H9 (cell line): Measurements from ENCODE around the gene DPM3. TPM values are rescaled to one million over a fixed set of nuclear protein-coding genes. Genes with fewer than 3 reads are reported as not detected.

Source experiments
- DNase-seq: peaks from one replicate; pipeline ENCODE4 v3.0.0-alpha.2; 2017
- H2AFZ ChIP-seq: one replicate; pipeline ENCODE4 v1.6.1; 2013; ENCODE audit warnings: mild to moderate bottlenecking, low read length, control low read depth, moderate library complexity
- H2AK5ac ChIP-seq: 2 replicates; pipeline ENCODE4 v1.6.1; 2013; ENCODE audit warnings: low read length, control low read depth, mixed read lengths; ENCODE audit not compliant: insufficient read length
- H2BK120ac ChIP-seq: one replicate; pipeline ENCODE4 v1.6.1; 2013; ENCODE audit warnings: low read depth, mild to moderate bottlenecking, low read length, control low read depth, inconsistent platforms; ENCODE audit not compliant: poor library complexity, severe bottlenecking
- H2BK12ac ChIP-seq: 2 replicates; pipeline ENCODE4 v1.6.1; 2013; ENCODE audit warnings: low read length, control low read depth, mixed read lengths, low read depth; ENCODE audit not compliant: insufficient read length
- H2BK15ac ChIP-seq: 2 replicates; pipeline ENCODE4 v1.6.1; 2013; ENCODE audit warnings: low read depth, low read length, control low read depth
- H2BK20ac ChIP-seq: one replicate; pipeline ENCODE4 v1.6.1; 2013; ENCODE audit warnings: low read depth, mild to moderate bottlenecking, low read length, control low read depth, inconsistent platforms; ENCODE audit not compliant: poor library complexity, severe bottlenecking
- H2BK5ac ChIP-seq: 2 replicates; pipeline ENCODE4 v1.6.1; 2013; ENCODE audit warnings: low read length, control low read depth, mixed read lengths; ENCODE audit not compliant: insufficient read length
- H3K14ac ChIP-seq: 2 replicates; pipeline ENCODE4 v1.6.1; 2013; ENCODE audit warnings: low read length, control low read depth; ENCODE audit not compliant: insufficient read depth
- H3K18ac ChIP-seq: 2 replicates; pipeline ENCODE4 v1.6.1; 2013; ENCODE audit warnings: low read depth, mild to moderate bottlenecking, mixed read lengths, low read length, control low read depth; ENCODE audit not compliant: insufficient read length
- H3K23ac ChIP-seq: 2 replicates; pipeline ENCODE4 v1.6.1; 2013; ENCODE audit warnings: low read length, control low read depth, mixed read lengths, low read depth; ENCODE audit not compliant: insufficient read length
- H3K23me2 ChIP-seq: 2 replicates; pipeline ENCODE4 v1.6.1; 2013; ENCODE audit warnings: low read depth, mild to moderate bottlenecking, mixed read lengths, low read length, control low read depth; ENCODE audit not compliant: insufficient read length, poor library complexity, severe bottlenecking
- H3K27ac ChIP-seq: 2 replicates; pipeline ENCODE4 v1.5.1; 2013; ENCODE audit warnings: low read length, control low read depth, mixed read lengths, low read depth; ENCODE audit not compliant: insufficient read length
- H3K27me3 ChIP-seq: 2 replicates; pipeline ENCODE4 v1.6.1; 2013; ENCODE audit warnings: low read length, control low read depth, inconsistent platforms; ENCODE audit not compliant: insufficient read depth
- H3K4ac ChIP-seq: 2 replicates; pipeline ENCODE4 v1.6.1; 2013; ENCODE audit warnings: low read depth, mild to moderate bottlenecking, control low read depth, inconsistent platforms, low read length, moderate library complexity
- H3K4me1 ChIP-seq: 2 replicates; pipeline ENCODE4 v1.6.1; 2013; ENCODE audit warnings: low read length, control low read depth, inconsistent platforms; ENCODE audit not compliant: insufficient read depth
- H3K4me2 ChIP-seq: 2 replicates; pipeline ENCODE4 v1.6.1; 2013; ENCODE audit warnings: low read length, control low read depth, mixed read lengths; ENCODE audit not compliant: insufficient read length, insufficient read depth
- H3K56ac ChIP-seq: 2 replicates; pipeline ENCODE4 v1.6.1; 2013; ENCODE audit warnings: low read depth, mild to moderate bottlenecking, mixed read lengths, low read length, control low read depth; ENCODE audit not compliant: insufficient read length
- H3K79me1 ChIP-seq: 2 replicates; pipeline ENCODE4 v1.6.1; 2013; ENCODE audit warnings: low read depth, mild to moderate bottlenecking, moderate library complexity, low read length, control low read depth, inconsistent platforms; ENCODE audit not compliant: insufficient read depth, poor library complexity, severe bottlenecking
- H3K79me2 ChIP-seq: 2 replicates; pipeline ENCODE4 v1.6.1; 2013; ENCODE audit warnings: low read length, control low read depth, inconsistent platforms; ENCODE audit not compliant: insufficient read depth
- H3K9ac ChIP-seq: 2 replicates; pipeline ENCODE4 v1.6.1; 2013; ENCODE audit warnings: low read length, control low read depth, mixed read lengths; ENCODE audit not compliant: insufficient read length; ENCODE audit errors: extremely low read depth
- H3K9me3 ChIP-seq: one replicate; pipeline ENCODE4 v1.6.1; 2013; ENCODE audit warnings: low read depth, low read length, inconsistent platforms; ENCODE audit not compliant: control insufficient read depth
- H3T11ph ChIP-seq: one replicate; pipeline ENCODE4 v1.6.1; 2013; ENCODE audit warnings: mild to moderate bottlenecking, low read length, control low read depth, inconsistent platforms
- H4K20me1 ChIP-seq: one replicate; pipeline ENCODE4 v1.6.1; 2013; ENCODE audit not compliant: control insufficient read depth, insufficient read length, insufficient read depth
- H4K5ac ChIP-seq: 2 replicates; pipeline ENCODE4 v1.6.1; 2013; ENCODE audit warnings: low read depth, mild to moderate bottlenecking, mixed read lengths, low read length, control low read depth; ENCODE audit not compliant: insufficient read length
- H4K8ac ChIP-seq: replicated peaks from 2 replicates; pipeline ENCODE4 v1.6.1; 2013; ENCODE audit warnings: low read length, control low read depth, mixed read lengths, low read depth; ENCODE audit not compliant: insufficient read length
- H4K91ac ChIP-seq: 2 replicates; pipeline ENCODE4 v1.6.1; 2013; ENCODE audit warnings: low read depth, mild to moderate bottlenecking, moderate library complexity, mixed read lengths, low read length, control low read depth; ENCODE audit not compliant: insufficient read length
- H3K27ac Mint-ChIP-seq, 3 experiments: 2 replicates in 2 of 3; 3 replicates in 1 of 3; pipeline ENCODE4 v1.8.0; 2020 to 2021; ENCODE audit warnings: mixed read lengths in 3 of 3, mild to moderate bottlenecking in 1 of 3, moderate library complexity in 1 of 3
- H3K27me3 Mint-ChIP-seq: 2 replicates; pipeline ENCODE4 v1.8.0; 2021; ENCODE audit warnings: low read depth, mild to moderate bottlenecking, moderate library complexity, mixed read lengths
- H3K36me3 Mint-ChIP-seq, 3 experiments: 2 replicates in 2 of 3; 3 replicates in 1 of 3; pipeline ENCODE4 v1.8.0; 2020 to 2021; ENCODE audit warnings: low read depth in 3 of 3, mixed read lengths in 3 of 3; ENCODE audit not compliant: insufficient read depth in 1 of 3
- H3K4me1 Mint-ChIP-seq, 2 experiments: 2 replicates each; pipeline ENCODE4 v1.8.0; 2020; ENCODE audit warnings: mixed read lengths in 2 of 2
- H3K4me3 Mint-ChIP-seq, 2 experiments: 2 replicates in 1 of 2; 3 replicates in 1 of 2; pipeline ENCODE4 v1.8.0; 2020 to 2021; ENCODE audit warnings: mild to moderate bottlenecking in 2 of 2, mixed read lengths in 2 of 2, moderate library complexity in 1 of 2
- H3K9me3 Mint-ChIP-seq, 2 experiments: 2 replicates in 1 of 2; 3 replicates in 1 of 2; pipeline ENCODE4 v1.8.0; 2020; ENCODE audit warnings: mild to moderate bottlenecking in 2 of 2, mixed read lengths in 2 of 2, moderate library complexity in 1 of 2
- WGBS: extraction: QIAGEN DNeasy Blood & Tissue Kit; methylation state at CpG from one replicate; pipeline ENCODE4 v1.1.7; 2013; ENCODE audit warnings: missing lambda C conversion rate, low lambda C conversion rate, mixed read lengths; ENCODE audit not compliant: insufficient read length; ENCODE audit errors: extremely low coverage; 5-methylcytosine and 5-hydroxymethylcytosine counted together
- total RNA-seq: library from RNA; stranded (reverse); gene quantifications from 2 replicates; pipeline ENCODE4 v1.2.1, GENCODE V29; 2021
- TF ChIP-seq, protein P1 (sequence below): fragments of 200-600 bp; sonication (generic); conservative IDR thresholded peaks from 3 replicates; pipeline ENCODE4 v1.8.0; 2021; ENCODE audit warnings: antibody characterized with exemption, mild to moderate bottlenecking

DPM3 gene
- total RNA-seq, 1 experiment from 2014 or later, result 48.5 TPM

- Histone ChIP-seq H3K4me2 (no peak overlapping the region), H2AK5ac (no peak overlapping the region), H2AFZ (no peak overlapping the region), H3K79me1 (no peaks in the 10 kb centered on the region), H3K79me2 (no peaks in the 10 kb centered on the region), H3K9me3 (no peaks in the 10 kb centered on the region), H3K56ac (no peak overlapping the region), H3K14ac (no peak overlapping the region), H4K8ac (no peak overlapping the region), H3K4me1 (peaks cover 3% of the 10 kb centered on the region), H2BK12ac (no peak overlapping the region), H3K27me3 (no peaks in the 10 kb centered on the region), H3T11ph (no peak overlapping the region), H3K4ac (no peak overlapping the region), H2BK120ac (no peak overlapping the region), H3K23ac (no peak overlapping the region), H2BK5ac (no peak overlapping the region), H3K23me2 (no peaks in the 10 kb centered on the region), H3K27ac (no peak overlapping the region), H2BK20ac (no peak overlapping the region), H4K91ac (no peak overlapping the region), H4K20me1 (no peaks in the 10 kb centered on the region), H4K5ac (no peak overlapping the region), H3K9ac (no peak overlapping the region), H2BK15ac (no peak overlapping the region), H3K18ac (no peak overlapping the region)
- Mint-ChIP-seq H3K4me1 (peaks cover 17 to 31% of the 10 kb centered on the region in 2 experiments), H3K27ac (peak overlapping the region in 2 of 3 experiments; percentile 3 to 55; a peak in 3 of 7 replicates), H3K27me3 (peaks cover 1% of the 10 kb centered on the region; the same call in 1 of the 2 replicates), H3K9me3 (peaks cover 0 to 2% of the 10 kb centered on the region in 2 experiments; a peak in 1 of 5 replicates), H3K4me3 (no peak overlapping the region), H3K36me3 (peaks cover 12 to 33% (median 28%) of the 10 kb centered on the region in 3 experiments; a peak in 6 of 7 replicates)
- TF ChIP-seq, protein P1, sequence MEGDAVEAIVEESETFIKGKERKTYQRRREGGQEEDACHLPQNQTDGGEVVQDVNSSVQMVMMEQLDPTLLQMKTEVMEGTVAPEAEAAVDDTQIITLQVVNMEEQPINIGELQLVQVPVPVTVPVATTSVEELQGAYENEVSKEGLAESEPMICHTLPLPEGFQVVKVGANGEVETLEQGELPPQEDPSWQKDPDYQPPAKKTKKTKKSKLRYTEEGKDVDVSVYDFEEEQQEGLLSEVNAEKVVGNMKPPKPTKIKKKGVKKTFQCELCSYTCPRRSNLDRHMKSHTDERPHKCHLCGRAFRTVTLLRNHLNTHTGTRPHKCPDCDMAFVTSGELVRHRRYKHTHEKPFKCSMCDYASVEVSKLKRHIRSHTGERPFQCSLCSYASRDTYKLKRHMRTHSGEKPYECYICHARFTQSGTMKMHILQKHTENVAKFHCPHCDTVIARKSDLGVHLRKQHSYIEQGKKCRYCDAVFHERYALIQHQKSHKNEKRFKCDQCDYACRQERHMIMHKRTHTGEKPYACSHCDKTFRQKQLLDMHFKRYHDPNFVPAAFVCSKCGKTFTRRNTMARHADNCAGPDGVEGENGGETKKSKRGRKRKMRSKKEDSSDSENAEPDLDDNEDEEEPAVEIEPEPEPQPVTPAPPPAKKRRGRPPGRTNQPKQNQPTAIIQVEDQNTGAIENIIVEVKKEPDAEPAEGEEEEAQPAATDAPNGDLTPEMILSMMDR, result no peak
- no peak for DNase-seq
- no CpG with 5 or more reads among the region's 6 CpGs for WGBS
Measured at GRCh38 chr1:155185783-155186066, 45.4 kb upstream of the DPM3 start.
